WTC11 (cell line): ENCODE data around the gene SELENOI.

Source experiments
- CREB1 ChIP-seq: sonication (generic); formaldehyde crosslinking; IDR thresholded peaks from 2 replicates; pipeline ENCODE4 v1.8.0; 2023; ENCODE audit warnings: mild to moderate bottlenecking, missing genetic modification reagents
- ESRRA ChIP-seq: sonication (generic); formaldehyde crosslinking; IDR thresholded peaks from 2 replicates; pipeline ENCODE4 v1.8.1; 2022; ENCODE audit warnings: mild to moderate bottlenecking, missing genetic modification reagents, borderline replicate concordance
- GABPB1 ChIP-seq: sonication (generic); formaldehyde crosslinking; IDR thresholded peaks from 2 replicates; pipeline ENCODE4 v1.8.1; 2023; ENCODE audit warnings: mild to moderate bottlenecking, missing genetic modification reagents
- ZNF671 ChIP-seq: fragments of 250-450 bp; sonication (Bioruptor Pico); IDR thresholded peaks from 2 replicates; pipeline ENCODE4 v1.8.0; 2021; ENCODE audit warnings: mild to moderate bottlenecking
- TF ChIP-seq, protein P1 (sequence below): fragments of 200-600 bp; IDR thresholded peaks from 2 replicates; pipeline ENCODE4 v1.8.0; 2022; ENCODE audit warnings: antibody characterized with exemption
- TF ChIP-seq, protein P2 (sequence below): sonication (generic); formaldehyde crosslinking; IDR thresholded peaks from 2 replicates; pipeline ENCODE4 v1.8.0; 2022; ENCODE audit warnings: mild to moderate bottlenecking, missing genetic modification reagents
- TF ChIP-seq, protein P3 (sequence below): sonication (generic); formaldehyde crosslinking; IDR thresholded peaks from 2 replicates; pipeline ENCODE4 v1.8.0; 2023; ENCODE audit warnings: missing genetic modification reagents, mild to moderate bottlenecking, borderline replicate concordance
- TF ChIP-seq, protein P4 (sequence below): sonication (generic); formaldehyde crosslinking; IDR thresholded peaks from 2 replicates; pipeline ENCODE4 v1.8.0; 2022; ENCODE audit warnings: mild to moderate bottlenecking, missing genetic modification reagents

DNA sequence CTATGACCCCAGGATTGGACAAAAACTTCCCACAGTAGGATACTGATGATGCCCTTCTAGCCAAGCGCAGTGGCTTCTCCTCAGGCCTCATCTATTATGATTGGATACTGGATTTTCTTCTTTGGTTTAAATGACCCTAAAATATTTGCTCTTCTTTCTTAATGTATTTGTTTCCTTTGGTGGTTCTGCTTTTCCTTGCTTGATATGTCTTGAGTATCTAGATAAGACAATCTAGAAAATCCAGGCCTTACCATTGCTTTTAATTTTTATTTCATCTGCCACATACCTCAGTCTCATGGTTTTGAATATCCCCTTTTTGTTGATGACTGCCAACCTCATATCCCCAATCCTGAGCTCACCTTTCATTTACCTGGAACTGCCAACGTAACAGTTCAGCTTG is 96.4 kb downstream of the SELENOI start:
- TF ChIP-seq, protein P1, sequence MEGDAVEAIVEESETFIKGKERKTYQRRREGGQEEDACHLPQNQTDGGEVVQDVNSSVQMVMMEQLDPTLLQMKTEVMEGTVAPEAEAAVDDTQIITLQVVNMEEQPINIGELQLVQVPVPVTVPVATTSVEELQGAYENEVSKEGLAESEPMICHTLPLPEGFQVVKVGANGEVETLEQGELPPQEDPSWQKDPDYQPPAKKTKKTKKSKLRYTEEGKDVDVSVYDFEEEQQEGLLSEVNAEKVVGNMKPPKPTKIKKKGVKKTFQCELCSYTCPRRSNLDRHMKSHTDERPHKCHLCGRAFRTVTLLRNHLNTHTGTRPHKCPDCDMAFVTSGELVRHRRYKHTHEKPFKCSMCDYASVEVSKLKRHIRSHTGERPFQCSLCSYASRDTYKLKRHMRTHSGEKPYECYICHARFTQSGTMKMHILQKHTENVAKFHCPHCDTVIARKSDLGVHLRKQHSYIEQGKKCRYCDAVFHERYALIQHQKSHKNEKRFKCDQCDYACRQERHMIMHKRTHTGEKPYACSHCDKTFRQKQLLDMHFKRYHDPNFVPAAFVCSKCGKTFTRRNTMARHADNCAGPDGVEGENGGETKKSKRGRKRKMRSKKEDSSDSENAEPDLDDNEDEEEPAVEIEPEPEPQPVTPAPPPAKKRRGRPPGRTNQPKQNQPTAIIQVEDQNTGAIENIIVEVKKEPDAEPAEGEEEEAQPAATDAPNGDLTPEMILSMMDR, result no peak
- TF ChIP-seq, protein P2, sequence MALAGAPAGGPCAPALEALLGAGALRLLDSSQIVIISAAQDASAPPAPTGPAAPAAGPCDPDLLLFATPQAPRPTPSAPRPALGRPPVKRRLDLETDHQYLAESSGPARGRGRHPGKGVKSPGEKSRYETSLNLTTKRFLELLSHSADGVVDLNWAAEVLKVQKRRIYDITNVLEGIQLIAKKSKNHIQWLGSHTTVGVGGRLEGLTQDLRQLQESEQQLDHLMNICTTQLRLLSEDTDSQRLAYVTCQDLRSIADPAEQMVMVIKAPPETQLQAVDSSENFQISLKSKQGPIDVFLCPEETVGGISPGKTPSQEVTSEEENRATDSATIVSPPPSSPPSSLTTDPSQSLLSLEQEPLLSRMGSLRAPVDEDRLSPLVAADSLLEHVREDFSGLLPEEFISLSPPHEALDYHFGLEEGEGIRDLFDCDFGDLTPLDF, result no peak
- TF ChIP-seq GABPB1 (CRISPR knock-in tag) (no peak), CREB1 (no peak), ZNF671 (CRISPR knock-in tag) (no peak), ESRRA (CRISPR knock-in tag) (no peak)
- TF ChIP-seq, protein P3, sequence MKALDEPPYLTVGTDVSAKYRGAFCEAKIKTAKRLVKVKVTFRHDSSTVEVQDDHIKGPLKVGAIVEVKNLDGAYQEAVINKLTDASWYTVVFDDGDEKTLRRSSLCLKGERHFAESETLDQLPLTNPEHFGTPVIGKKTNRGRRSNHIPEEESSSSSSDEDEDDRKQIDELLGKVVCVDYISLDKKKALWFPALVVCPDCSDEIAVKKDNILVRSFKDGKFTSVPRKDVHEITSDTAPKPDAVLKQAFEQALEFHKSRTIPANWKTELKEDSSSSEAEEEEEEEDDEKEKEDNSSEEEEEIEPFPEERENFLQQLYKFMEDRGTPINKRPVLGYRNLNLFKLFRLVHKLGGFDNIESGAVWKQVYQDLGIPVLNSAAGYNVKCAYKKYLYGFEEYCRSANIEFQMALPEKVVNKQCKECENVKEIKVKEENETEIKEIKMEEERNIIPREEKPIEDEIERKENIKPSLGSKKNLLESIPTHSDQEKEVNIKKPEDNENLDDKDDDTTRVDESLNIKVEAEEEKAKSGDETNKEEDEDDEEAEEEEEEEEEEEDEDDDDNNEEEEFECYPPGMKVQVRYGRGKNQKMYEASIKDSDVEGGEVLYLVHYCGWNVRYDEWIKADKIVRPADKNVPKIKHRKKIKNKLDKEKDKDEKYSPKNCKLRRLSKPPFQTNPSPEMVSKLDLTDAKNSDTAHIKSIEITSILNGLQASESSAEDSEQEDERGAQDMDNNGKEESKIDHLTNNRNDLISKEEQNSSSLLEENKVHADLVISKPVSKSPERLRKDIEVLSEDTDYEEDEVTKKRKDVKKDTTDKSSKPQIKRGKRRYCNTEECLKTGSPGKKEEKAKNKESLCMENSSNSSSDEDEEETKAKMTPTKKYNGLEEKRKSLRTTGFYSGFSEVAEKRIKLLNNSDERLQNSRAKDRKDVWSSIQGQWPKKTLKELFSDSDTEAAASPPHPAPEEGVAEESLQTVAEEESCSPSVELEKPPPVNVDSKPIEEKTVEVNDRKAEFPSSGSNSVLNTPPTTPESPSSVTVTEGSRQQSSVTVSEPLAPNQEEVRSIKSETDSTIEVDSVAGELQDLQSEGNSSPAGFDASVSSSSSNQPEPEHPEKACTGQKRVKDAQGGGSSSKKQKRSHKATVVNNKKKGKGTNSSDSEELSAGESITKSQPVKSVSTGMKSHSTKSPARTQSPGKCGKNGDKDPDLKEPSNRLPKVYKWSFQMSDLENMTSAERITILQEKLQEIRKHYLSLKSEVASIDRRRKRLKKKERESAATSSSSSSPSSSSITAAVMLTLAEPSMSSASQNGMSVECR, result no peak
- TF ChIP-seq, protein P4, sequence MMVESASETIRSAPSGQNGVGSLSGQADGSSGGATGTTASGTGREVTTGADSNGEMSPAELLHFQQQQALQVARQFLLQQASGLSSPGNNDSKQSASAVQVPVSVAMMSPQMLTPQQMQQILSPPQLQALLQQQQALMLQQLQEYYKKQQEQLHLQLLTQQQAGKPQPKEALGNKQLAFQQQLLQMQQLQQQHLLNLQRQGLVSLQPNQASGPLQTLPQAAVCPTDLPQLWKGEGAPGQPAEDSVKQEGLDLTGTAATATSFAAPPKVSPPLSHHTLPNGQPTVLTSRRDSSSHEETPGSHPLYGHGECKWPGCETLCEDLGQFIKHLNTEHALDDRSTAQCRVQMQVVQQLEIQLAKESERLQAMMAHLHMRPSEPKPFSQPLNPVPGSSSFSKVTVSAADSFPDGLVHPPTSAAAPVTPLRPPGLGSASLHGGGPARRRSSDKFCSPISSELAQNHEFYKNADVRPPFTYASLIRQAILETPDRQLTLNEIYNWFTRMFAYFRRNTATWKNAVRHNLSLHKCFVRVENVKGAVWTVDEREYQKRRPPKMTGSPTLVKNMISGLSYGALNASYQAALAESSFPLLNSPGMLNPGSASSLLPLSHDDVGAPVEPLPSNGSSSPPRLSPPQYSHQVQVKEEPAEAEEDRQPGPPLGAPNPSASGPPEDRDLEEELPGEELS, result no peak
